ENCODE measurements around the gene NDE1.

NDE1 gene

DNA sequence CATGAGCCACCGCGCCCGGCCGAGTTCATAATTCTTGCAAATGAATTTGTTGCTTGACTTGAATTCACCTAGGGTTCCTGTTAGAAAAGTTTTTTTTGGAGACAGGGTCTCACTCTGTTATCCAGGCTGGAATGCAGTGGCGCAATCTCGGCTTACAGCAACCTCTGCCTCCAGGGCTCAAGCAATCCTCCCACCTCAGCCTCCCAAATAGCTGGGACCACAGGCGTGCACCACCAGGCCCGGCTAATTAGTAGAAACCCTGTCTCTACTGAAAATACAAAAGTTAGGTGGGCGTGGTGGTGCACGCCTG lies 107.0 kb downstream of the NDE1 start:
- Histone ChIP-seq H3K4me1 (ENCODE audit: low read length) (no peaks in the 10 kb centered on the region), H2AFZ (ENCODE audit: low read length) (no peak overlapping the region), H3K27me3 (replicated peaks; ENCODE audit: insufficient read depth, low read length) (no peaks in the 10 kb centered on the region), H4K20me1 (ENCODE audit: insufficient read depth, low read length) (no peaks in the 10 kb centered on the region), H3K9me3 (replicated peaks; ENCODE audit: insufficient read depth, low read length) (no peaks in the 10 kb centered on the region), H3K79me2 (ENCODE audit: low read length) (no peaks in the 10 kb centered on the region), H3K9ac (ENCODE audit: low read length) (no peak overlapping the region), H3F3A (ENCODE audit: insufficient read depth, low read length) (no peaks in the 10 kb centered on the region), H3K4me2 (ENCODE audit: low read depth, low read length) (peak overlapping the region; percentile 34; the same call in 1 of the 2 replicates), H3K36me3 (replicated peaks; ENCODE audit: insufficient read depth, low read length) (no peaks in the 10 kb centered on the region), H3K4me3 (ENCODE audit: low read length) (no peak overlapping the region), H3K27ac (ENCODE audit: low read length) (no peak overlapping the region), H3K9me2 (replicated peaks; ENCODE audit: insufficient read depth, low read length) (no peaks in the 10 kb centered on the region)
- TF ChIP-seq EZH2 (optimal IDR thresholded peaks at IDR 0.05; ENCODE audit: low read depth, low read length): no peak
- DNase-seq: no peak

DNA sequence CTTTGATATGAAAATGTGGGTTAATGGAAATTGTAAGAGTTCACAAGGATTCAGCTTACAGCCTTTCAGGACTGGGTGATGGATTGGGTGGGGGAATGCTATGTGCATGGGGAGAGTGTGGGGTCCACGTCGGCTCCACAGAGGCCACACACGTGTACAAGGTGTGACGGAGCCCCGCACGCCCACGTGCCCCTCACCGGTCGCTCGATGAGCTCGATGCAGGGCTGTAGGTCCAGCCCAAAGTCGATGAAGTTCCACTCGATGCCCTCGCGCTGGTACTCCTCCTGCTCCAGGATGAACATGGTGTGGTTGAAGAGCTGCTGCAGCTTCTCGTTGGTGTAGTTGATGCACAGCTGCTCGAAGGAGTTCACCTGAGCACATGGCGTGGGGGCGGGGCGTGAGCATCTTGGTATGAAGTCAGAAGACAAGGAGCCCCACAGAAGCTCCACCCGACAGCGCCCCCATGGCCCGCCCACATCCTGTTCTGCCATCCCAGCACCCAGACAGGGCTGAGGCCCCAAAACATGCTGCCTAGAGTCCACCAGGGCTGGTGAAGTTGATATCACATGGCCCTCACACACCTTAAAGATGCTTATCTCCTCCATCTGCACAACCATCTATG lies 107.7 kb downstream of the NDE1 start:
- no peaks in the 10 kb centered on the region for H3K4me1 ChIP-seq (ENCODE audit: low read length)
- H3K4me2 ChIP-seq (ENCODE audit: low read depth, low read length): no peak overlapping the region
- H3K9ac ChIP-seq (ENCODE audit: low read length): no peak overlapping the region
- H3K27me3 ChIP-seq (replicated peaks; ENCODE audit: insufficient read depth, low read length): no peaks in the 10 kb centered on the region
- TF ChIP-seq EZH2 (optimal IDR thresholded peaks at IDR 0.05; ENCODE audit: low read depth, low read length) (no peak), EZH2phosphoT487 (IDR thresholded peaks at IDR 0.05; ENCODE audit: low read length) (no peak)
- TF ChIP-seq, protein P1, sequence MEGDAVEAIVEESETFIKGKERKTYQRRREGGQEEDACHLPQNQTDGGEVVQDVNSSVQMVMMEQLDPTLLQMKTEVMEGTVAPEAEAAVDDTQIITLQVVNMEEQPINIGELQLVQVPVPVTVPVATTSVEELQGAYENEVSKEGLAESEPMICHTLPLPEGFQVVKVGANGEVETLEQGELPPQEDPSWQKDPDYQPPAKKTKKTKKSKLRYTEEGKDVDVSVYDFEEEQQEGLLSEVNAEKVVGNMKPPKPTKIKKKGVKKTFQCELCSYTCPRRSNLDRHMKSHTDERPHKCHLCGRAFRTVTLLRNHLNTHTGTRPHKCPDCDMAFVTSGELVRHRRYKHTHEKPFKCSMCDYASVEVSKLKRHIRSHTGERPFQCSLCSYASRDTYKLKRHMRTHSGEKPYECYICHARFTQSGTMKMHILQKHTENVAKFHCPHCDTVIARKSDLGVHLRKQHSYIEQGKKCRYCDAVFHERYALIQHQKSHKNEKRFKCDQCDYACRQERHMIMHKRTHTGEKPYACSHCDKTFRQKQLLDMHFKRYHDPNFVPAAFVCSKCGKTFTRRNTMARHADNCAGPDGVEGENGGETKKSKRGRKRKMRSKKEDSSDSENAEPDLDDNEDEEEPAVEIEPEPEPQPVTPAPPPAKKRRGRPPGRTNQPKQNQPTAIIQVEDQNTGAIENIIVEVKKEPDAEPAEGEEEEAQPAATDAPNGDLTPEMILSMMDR (IDR thresholded peaks at IDR 0.05; ENCODE audit: low read length): no peak
- H3K36me3 ChIP-seq (replicated peaks; ENCODE audit: insufficient read depth, low read length): no peaks in the 10 kb centered on the region
- no peaks in the 10 kb centered on the region for H3K79me2 ChIP-seq (ENCODE audit: low read length)
- no peaks in the 10 kb centered on the region for H3K9me3 ChIP-seq (replicated peaks; ENCODE audit: insufficient read depth, low read length)
- no peaks in the 10 kb centered on the region for H4K20me1 ChIP-seq (ENCODE audit: insufficient read depth, low read length)
- H3K9me2 ChIP-seq (replicated peaks; ENCODE audit: insufficient read depth, low read length): no peaks in the 10 kb centered on the region
- H3K4me3 ChIP-seq (ENCODE audit: low read length): no peak overlapping the region
- no peak overlapping the region for H3K27ac ChIP-seq (ENCODE audit: low read length)
- peak; percentile 27 for DNase-seq
- no peak overlapping the region for H2AFZ ChIP-seq (ENCODE audit: low read length)
- H3F3A ChIP-seq (ENCODE audit: insufficient read depth, low read length): no peaks in the 10 kb centered on the region

DNA sequence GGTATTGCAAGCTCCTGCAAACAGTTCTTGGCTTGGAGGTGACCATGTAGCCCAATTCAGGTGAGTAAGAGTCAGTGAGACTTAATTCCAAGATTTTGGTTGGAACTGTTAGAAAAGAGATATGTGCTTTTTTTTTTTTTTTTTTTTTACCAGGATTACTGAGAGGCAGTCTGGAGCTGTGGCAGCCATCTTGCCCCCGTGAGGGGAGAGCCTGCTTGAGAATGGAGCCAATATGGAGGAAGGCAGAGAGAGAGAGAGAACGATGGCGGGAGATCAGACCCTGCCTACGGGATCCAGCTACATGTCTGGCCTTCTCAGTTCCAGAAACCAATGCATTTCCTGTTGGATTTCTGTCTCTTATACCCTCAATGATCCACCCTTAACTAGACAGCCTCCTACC lies 109.0 kb downstream of the NDE1 start:
- H3K9me3 ChIP-seq (replicated peaks; ENCODE audit: insufficient read depth, low read length): no peaks in the 10 kb centered on the region
- no peaks in the 10 kb centered on the region for H3K27me3 ChIP-seq (replicated peaks; ENCODE audit: insufficient read depth, low read length)
- no peaks in the 10 kb centered on the region for H3K9me2 ChIP-seq (replicated peaks; ENCODE audit: insufficient read depth, low read length)
- H3K36me3 ChIP-seq (replicated peaks; ENCODE audit: insufficient read depth, low read length): no peaks in the 10 kb centered on the region
- no peak for TF ChIP-seq EZH2phosphoT487 (IDR thresholded peaks at IDR 0.05; ENCODE audit: low read length)
- TF ChIP-seq, protein P1 (IDR thresholded peaks at IDR 0.05; ENCODE audit: low read length): no peak
- TF ChIP-seq EZH2 (optimal IDR thresholded peaks at IDR 0.05; ENCODE audit: low read depth, low read length): no peak
- no peak overlapping the region for H3K27ac ChIP-seq (ENCODE audit: low read length)
- H3K4me2 ChIP-seq (ENCODE audit: low read depth, low read length): no peak overlapping the region
- no peak overlapping the region for H3K9ac ChIP-seq (ENCODE audit: low read length)
- no peaks in the 10 kb centered on the region for H3K4me1 ChIP-seq (ENCODE audit: low read length)
- no peaks in the 10 kb centered on the region for H3K79me2 ChIP-seq (ENCODE audit: low read length)
- no peaks in the 10 kb centered on the region for H3F3A ChIP-seq (ENCODE audit: insufficient read depth, low read length)
- H4K20me1 ChIP-seq (ENCODE audit: insufficient read depth, low read length): no peaks in the 10 kb centered on the region
- no peak for DNase-seq
- no peak overlapping the region for H3K4me3 ChIP-seq (ENCODE audit: low read length)
- H2AFZ ChIP-seq (ENCODE audit: low read length): no peak overlapping the region

DNA sequence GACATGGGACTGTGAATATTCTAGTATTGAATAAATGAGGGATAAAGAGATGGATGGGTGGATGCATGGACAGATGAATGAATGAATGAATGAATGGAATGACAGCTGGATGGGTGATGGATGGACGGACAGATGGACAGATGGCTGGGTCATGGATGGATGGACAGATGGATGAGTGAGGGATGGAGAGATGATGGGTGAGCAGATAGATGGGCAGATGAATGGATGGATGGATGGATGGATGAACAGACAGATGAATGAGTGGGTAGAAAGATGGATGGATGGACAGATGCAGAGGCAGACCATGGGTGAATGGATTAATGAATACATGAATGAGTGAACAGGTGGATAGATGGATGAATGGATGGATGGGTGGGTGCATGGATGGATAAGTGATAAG lies 110.1 kb downstream of the NDE1 start:
- no peaks in the 10 kb centered on the region for H3K9me2 ChIP-seq (replicated peaks; ENCODE audit: insufficient read depth, low read length)
- H3K4me1 ChIP-seq (ENCODE audit: low read length): no peaks in the 10 kb centered on the region
- H3F3A ChIP-seq (ENCODE audit: insufficient read depth, low read length): no peaks in the 10 kb centered on the region
- H3K79me2 ChIP-seq (ENCODE audit: low read length): no peaks in the 10 kb centered on the region
- H4K20me1 ChIP-seq (ENCODE audit: insufficient read depth, low read length): no peaks in the 10 kb centered on the region
- no peak overlapping the region for H2AFZ ChIP-seq (ENCODE audit: low read length)
- no peak overlapping the region for H3K9ac ChIP-seq (ENCODE audit: low read length)
- no peaks in the 10 kb centered on the region for H3K9me3 ChIP-seq (replicated peaks; ENCODE audit: insufficient read depth, low read length)
- no peak overlapping the region for H3K27ac ChIP-seq (ENCODE audit: low read length)
- no peaks in the 10 kb centered on the region for H3K27me3 ChIP-seq (replicated peaks; ENCODE audit: insufficient read depth, low read length)
- no peak overlapping the region for H3K4me2 ChIP-seq (ENCODE audit: low read depth, low read length)
- no peak for DNase-seq
- H3K36me3 ChIP-seq (replicated peaks; ENCODE audit: insufficient read depth, low read length): no peaks in the 10 kb centered on the region
- no peak overlapping the region for H3K4me3 ChIP-seq (ENCODE audit: low read length)
- TF ChIP-seq EZH2phosphoT487 (IDR thresholded peaks at IDR 0.05; ENCODE audit: low read length): no peak
